Parathyroid adenoma (tissue), 2 donors: ENCODE measurements around the gene EVC.

Experiments used
- H2AFZ ChIP-seq: fragments of 300-600 bp; sonication (generic); one replicate; pipeline ENCODE4 v1.7.0; 2017; ENCODE audit warnings: antibody characterized with exemption, mild to moderate bottlenecking
- H3K27ac ChIP-seq: fragments of 300-600 bp; sonication (generic); one replicate; pipeline ENCODE4 v1.7.0; 2017
- H3K27me3 ChIP-seq: fragments of 300-600 bp; sonication (generic); one replicate; pipeline ENCODE4 v1.7.0; 2017; ENCODE audit warnings: low read length; ENCODE audit not compliant: control insufficient read depth, insufficient read depth
- H3K36me3 ChIP-seq: fragments of 300-600 bp; sonication (generic); one replicate; pipeline ENCODE4 v1.7.0; 2017; ENCODE audit warnings: low read length; ENCODE audit not compliant: control insufficient read depth, insufficient read depth
- H3K4me1 ChIP-seq: fragments of 300-600 bp; sonication (generic); one replicate; pipeline ENCODE4 v1.7.0; 2017; ENCODE audit warnings: control low read depth
- H3K4me2 ChIP-seq: fragments of 300-600 bp; sonication (generic); one replicate; pipeline ENCODE4 v1.7.0; 2017; ENCODE audit warnings: low read length
- H3K4me3 ChIP-seq: fragments of 300-600 bp; sonication (generic); one replicate; pipeline ENCODE4 v1.7.0; 2017; ENCODE audit warnings: low read depth, low read length
- H3K79me2 ChIP-seq: fragments of 300-600 bp; sonication (generic); one replicate; pipeline ENCODE4 v1.7.0; 2017; ENCODE audit warnings: control low read depth
- H3K9ac ChIP-seq: fragments of 300-600 bp; sonication (generic); one replicate; pipeline ENCODE4 v1.7.0; 2017; ENCODE audit warnings: mild to moderate bottlenecking
- H3K9me3 ChIP-seq: fragments of 300-600 bp; sonication (generic); one replicate; pipeline ENCODE4 v1.7.0; 2017; ENCODE audit warnings: low read length; ENCODE audit not compliant: control insufficient read depth
- CTCF ChIP-seq: fragments of 300-600 bp; sonication (generic); IDR thresholded peaks from one replicate; pipeline ENCODE4 v1.7.0; 2017; ENCODE audit warnings: antibody characterized with exemption, mild to moderate bottlenecking
- donor health status: primary hyperparathyroidism.

The EVC gene

GRCh38 chr4:5755161-5755560 is 44.2 kb downstream of the EVC start:
- Histone ChIP-seq H3K4me2 (no peak overlapping the region), H3K4me1 (no peaks in the 10 kb centered on the region), H3K9ac (no peak overlapping the region), H3K36me3 (no peaks in the 10 kb centered on the region), H3K79me2 (no peaks in the 10 kb centered on the region), H3K4me3 (no peak overlapping the region), H3K27me3 (no peaks in the 10 kb centered on the region), H3K27ac (no peak overlapping the region), H2AFZ (no peak overlapping the region), H3K9me3 (no peaks in the 10 kb centered on the region)
- no peak for TF ChIP-seq CTCF

GRCh38 chr4:5755679-5756078 is 44.7 kb downstream of the EVC start:
- no peak for TF ChIP-seq CTCF
- Histone ChIP-seq H3K9me3 (no peaks in the 10 kb centered on the region), H3K36me3 (no peaks in the 10 kb centered on the region), H3K4me3 (no peak overlapping the region), H3K27me3 (no peaks in the 10 kb centered on the region), H3K27ac (no peak overlapping the region), H3K9ac (no peak overlapping the region), H3K4me1 (no peaks in the 10 kb centered on the region), H3K79me2 (no peaks in the 10 kb centered on the region), H2AFZ (no peak overlapping the region), H3K4me2 (no peak overlapping the region)

- H3K4me2 ChIP-seq = no peak overlapping the region
- no peaks in the 10 kb centered on the region for H3K9me3 ChIP-seq
- no peak overlapping the region for H3K27ac ChIP-seq
- no peaks in the 10 kb centered on the region for H3K79me2 ChIP-seq
- no peak overlapping the region for H3K9ac ChIP-seq
- H3K27me3 ChIP-seq = no peaks in the 10 kb centered on the region
- H2AFZ ChIP-seq = no peak overlapping the region
- no peak overlapping the region for H3K4me3 ChIP-seq
- H3K36me3 ChIP-seq = no peaks in the 10 kb centered on the region
- H3K4me1 ChIP-seq = no peaks in the 10 kb centered on the region
- TF ChIP-seq CTCF = no peak
These were observed 45.3 kb downstream of the EVC start for GRCh38 chr4:5756271-5756670.

GRCh38 chr4:5757091-5757490 is 46.1 kb downstream of the EVC start:
- H3K9ac ChIP-seq = no peak overlapping the region
- H3K9me3 ChIP-seq = no peaks in the 10 kb centered on the region
- H3K27ac ChIP-seq = no peak overlapping the region
- H3K27me3 ChIP-seq = no peaks in the 10 kb centered on the region
- no peak overlapping the region for H2AFZ ChIP-seq
- H3K4me3 ChIP-seq = no peak overlapping the region
- no peak overlapping the region for H3K4me2 ChIP-seq
- no peaks in the 10 kb centered on the region for H3K36me3 ChIP-seq
- TF ChIP-seq CTCF = no peak
- H3K79me2 ChIP-seq = no peaks in the 10 kb centered on the region
- H3K4me1 ChIP-seq = no peaks in the 10 kb centered on the region

- H3K4me2 ChIP-seq = no peak overlapping the region
- no peak for TF ChIP-seq CTCF
These were observed 46.5 kb downstream of the EVC start for GRCh38 chr4:5757536-5757935.

More at GRCh38 chr4:5757536-5757935, 46.5 kb downstream of the EVC start:
- H3K9ac ChIP-seq = no peak overlapping the region
- H3K4me3 ChIP-seq = no peak overlapping the region
- no peaks in the 10 kb centered on the region for H3K9me3 ChIP-seq
- no peaks in the 10 kb centered on the region for H3K79me2 ChIP-seq
- H3K27me3 ChIP-seq = no peaks in the 10 kb centered on the region
- no peak overlapping the region for H2AFZ ChIP-seq
- H3K36me3 ChIP-seq = no peaks in the 10 kb centered on the region
- no peaks in the 10 kb centered on the region for H3K4me1 ChIP-seq
- H3K27ac ChIP-seq = no peak overlapping the region
